ENCODE data around the gene DDX56. TPM values are rescaled to one million over a fixed set of nuclear protein-coding genes. Genes with fewer than 3 reads are reported as not detected.

Gene DDX56
- total and polyA plus RNA-seq, 9 of the 15 experiments (the other 6 are each of a cell fraction or from before 2014, with no cell fraction given) = 33.0 to 145 (median 102) TPM

DNA sequence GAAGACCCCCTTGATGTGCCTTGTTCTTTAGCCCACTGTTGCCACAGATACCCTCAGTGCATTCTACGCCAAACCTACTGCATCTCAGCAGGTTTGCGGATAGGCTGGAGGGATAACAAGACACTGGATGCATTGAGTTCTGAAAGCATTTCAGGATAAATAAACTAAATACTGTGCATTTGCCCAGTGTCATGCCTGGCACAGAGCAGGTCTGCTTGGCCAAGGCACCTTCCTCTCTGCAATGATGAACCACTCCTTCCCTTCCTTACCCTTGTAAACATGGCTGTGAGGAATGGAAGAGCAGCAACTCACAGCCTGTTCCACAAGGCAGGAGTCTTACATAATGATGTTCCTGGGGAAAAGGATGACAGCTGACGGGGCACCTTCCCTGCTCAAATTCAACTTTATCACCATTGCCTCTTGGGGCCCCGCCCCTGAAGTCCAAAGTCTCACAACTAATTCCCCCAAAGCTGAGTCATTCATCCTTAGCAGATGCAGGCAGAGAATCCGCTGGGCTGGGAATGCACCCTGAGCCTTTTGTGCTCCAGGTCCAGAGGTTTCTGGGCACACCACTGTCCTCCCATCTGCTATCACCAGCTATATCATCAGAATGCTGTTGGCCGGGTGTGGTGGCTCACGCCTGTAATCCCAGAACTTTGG lies 11.6 kb downstream of the DDX56 start (continued):
- TF ChIP-seq, protein P1, sequence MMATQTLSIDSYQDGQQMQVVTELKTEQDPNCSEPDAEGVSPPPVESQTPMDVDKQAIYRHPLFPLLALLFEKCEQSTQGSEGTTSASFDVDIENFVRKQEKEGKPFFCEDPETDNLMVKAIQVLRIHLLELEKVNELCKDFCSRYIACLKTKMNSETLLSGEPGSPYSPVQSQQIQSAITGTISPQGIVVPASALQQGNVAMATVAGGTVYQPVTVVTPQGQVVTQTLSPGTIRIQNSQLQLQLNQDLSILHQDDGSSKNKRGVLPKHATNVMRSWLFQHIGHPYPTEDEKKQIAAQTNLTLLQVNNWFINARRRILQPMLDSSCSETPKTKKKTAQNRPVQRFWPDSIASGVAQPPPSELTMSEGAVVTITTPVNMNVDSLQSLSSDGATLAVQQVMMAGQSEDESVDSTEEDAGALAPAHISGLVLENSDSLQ (IDR thresholded peaks at IDR 0.05) = peak; percentile 48; the same call in 1 of the 2 replicates
- TF ChIP-seq, protein P2, sequence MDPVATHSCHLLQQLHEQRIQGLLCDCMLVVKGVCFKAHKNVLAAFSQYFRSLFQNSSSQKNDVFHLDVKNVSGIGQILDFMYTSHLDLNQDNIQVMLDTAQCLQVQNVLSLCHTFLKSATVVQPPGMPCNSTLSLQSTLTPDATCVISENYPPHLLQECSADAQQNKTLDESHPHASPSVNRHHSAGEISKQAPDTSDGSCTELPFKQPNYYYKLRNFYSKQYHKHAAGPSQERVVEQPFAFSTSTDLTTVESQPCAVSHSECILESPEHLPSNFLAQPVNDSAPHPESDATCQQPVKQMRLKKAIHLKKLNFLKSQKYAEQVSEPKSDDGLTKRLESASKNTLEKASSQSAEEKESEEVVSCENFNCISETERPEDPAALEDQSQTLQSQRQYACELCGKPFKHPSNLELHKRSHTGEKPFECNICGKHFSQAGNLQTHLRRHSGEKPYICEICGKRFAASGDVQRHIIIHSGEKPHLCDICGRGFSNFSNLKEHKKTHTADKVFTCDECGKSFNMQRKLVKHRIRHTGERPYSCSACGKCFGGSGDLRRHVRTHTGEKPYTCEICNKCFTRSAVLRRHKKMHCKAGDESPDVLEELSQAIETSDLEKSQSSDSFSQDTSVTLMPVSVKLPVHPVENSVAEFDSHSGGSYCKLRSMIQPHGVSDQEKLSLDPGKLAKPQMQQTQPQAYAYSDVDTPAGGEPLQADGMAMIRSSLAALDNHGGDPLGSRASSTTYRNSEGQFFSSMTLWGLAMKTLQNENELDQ (CRISPR knock-in tag; IDR thresholded peaks at IDR 0.05; ENCODE audit: borderline replicate concordance) = no peak
- TF ChIP-seq, protein P3, sequence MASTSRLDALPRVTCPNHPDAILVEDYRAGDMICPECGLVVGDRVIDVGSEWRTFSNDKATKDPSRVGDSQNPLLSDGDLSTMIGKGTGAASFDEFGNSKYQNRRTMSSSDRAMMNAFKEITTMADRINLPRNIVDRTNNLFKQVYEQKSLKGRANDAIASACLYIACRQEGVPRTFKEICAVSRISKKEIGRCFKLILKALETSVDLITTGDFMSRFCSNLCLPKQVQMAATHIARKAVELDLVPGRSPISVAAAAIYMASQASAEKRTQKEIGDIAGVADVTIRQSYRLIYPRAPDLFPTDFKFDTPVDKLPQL (IDR thresholded peaks at IDR 0.05; ENCODE audit: extremely low read depth, insufficient read length) = no peak
- TF ChIP-seq, protein P4, sequence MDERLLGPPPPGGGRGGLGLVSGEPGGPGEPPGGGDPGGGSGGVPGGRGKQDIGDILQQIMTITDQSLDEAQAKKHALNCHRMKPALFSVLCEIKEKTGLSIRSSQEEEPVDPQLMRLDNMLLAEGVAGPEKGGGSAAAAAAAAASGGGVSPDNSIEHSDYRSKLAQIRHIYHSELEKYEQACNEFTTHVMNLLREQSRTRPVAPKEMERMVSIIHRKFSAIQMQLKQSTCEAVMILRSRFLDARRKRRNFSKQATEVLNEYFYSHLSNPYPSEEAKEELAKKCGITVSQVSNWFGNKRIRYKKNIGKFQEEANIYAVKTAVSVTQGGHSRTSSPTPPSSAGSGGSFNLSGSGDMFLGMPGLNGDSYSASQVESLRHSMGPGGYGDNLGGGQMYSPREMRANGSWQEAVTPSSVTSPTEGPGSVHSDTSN (CRISPR knock-in tag; IDR thresholded peaks at IDR 0.05; ENCODE audit: low read depth) = no peak
- TF ChIP-seq, protein P4 (tag; conservative IDR thresholded peaks at IDR 0.05; ENCODE audit: low read depth) = no peak
- TF ChIP-seq E2F3 (CRISPR knock-in tag; IDR thresholded peaks at IDR 0.05) (no peak), ZNF184 (CRISPR knock-in tag; IDR thresholded peaks at IDR 0.05) (no peak), MAFF (IDR thresholded peaks at IDR 0.05; ENCODE audit: low read length) (peak; percentile 77; the same call in 1 of the 2 replicates), C11orf30 (IDR thresholded peaks at IDR 0.05; ENCODE audit: low read depth) (peak; percentile 91), ZNF766 (CRISPR knock-in tag; conservative IDR thresholded peaks at IDR 0.05) (no peak), ZBTB8A (IDR thresholded peaks at IDR 0.05; ENCODE audit: partially characterized antibody) (no peak), POLR2G (IDR thresholded peaks at IDR 0.05; ENCODE audit: low read depth, low read length) (0 out of 2 replicates have a peak, but pooled peaks have one; percentile 17)
- TF ChIP-seq, protein P5, sequence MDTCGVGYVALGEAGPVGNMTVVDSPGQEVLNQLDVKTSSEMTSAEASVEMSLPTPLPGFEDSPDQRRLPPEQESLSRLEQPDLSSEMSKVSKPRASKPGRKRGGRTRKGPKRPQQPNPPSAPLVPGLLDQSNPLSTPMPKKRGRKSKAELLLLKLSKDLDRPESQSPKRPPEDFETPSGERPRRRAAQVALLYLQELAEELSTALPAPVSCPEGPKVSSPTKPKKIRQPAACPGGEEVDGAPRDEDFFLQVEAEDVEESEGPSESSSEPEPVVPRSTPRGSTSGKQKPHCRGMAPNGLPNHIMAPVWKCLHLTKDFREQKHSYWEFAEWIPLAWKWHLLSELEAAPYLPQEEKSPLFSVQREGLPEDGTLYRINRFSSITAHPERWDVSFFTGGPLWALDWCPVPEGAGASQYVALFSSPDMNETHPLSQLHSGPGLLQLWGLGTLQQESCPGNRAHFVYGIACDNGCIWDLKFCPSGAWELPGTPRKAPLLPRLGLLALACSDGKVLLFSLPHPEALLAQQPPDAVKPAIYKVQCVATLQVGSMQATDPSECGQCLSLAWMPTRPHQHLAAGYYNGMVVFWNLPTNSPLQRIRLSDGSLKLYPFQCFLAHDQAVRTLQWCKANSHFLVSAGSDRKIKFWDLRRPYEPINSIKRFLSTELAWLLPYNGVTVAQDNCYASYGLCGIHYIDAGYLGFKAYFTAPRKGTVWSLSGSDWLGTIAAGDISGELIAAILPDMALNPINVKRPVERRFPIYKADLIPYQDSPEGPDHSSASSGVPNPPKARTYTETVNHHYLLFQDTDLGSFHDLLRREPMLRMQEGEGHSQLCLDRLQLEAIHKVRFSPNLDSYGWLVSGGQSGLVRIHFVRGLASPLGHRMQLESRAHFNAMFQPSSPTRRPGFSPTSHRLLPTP (IDR thresholded peaks at IDR 0.05; ENCODE audit: borderline replicate concordance, extremely low read depth, insufficient read length) = no peak
- TF ChIP-seq, protein P6, sequence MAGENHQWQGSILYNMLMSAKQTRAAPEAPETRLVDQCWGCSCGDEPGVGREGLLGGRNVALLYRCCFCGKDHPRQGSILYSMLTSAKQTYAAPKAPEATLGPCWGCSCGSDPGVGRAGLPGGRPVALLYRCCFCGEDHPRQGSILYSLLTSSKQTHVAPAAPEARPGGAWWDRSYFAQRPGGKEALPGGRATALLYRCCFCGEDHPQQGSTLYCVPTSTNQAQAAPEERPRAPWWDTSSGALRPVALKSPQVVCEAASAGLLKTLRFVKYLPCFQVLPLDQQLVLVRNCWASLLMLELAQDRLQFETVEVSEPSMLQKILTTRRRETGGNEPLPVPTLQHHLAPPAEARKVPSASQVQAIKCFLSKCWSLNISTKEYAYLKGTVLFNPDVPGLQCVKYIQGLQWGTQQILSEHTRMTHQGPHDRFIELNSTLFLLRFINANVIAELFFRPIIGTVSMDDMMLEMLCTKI (IDR thresholded peaks at IDR 0.05; ENCODE audit: partially characterized antibody) = no peak
